ENCODE data around the gene KRT84.

KRT84 gene

DNA sequence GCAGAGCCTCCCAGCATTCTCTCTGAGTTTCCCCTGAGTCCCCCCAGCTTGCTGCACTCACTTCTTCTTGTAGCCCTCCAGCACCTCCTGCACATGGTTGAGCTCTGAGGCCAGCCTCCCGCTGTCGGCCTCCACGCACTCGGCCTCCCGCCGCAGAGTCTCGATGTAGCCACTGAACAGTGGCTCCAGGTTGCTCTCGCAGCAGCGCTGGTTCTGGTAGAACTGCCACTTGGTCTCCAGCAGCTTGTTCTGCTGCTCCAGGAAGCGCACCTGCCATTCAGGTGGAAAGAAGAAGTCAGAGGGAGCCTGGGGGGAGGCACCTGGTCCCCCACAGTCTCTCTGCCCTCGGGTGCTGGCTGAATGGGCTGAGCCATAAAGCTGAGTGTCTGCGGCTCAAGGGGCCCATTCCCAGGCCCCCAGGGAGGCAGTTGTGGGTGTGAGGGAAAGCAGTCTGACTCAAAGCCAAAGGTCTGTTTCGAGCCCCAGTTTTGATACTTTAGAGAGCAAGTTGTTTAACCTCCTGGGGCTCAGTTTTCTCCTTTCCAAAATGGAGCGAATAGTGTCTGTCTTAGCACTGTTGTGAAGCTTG lies 20.5 kb downstream of the KRT84 start:
- no peaks in the 10 kb centered on the region for H3K9me3 ChIP-seq (ENCODE audit: control insufficient read depth, insufficient read depth, low read length)
- no peaks in the 10 kb centered on the region for H3K4me1 ChIP-seq (ENCODE audit: insufficient read depth, low read length)
- no peaks in the 10 kb centered on the region for H3K36me3 ChIP-seq (ENCODE audit: insufficient read depth, low read length)
- no peak overlapping the region for H3K9ac ChIP-seq (ENCODE audit: low read depth, low read length)

DNA sequence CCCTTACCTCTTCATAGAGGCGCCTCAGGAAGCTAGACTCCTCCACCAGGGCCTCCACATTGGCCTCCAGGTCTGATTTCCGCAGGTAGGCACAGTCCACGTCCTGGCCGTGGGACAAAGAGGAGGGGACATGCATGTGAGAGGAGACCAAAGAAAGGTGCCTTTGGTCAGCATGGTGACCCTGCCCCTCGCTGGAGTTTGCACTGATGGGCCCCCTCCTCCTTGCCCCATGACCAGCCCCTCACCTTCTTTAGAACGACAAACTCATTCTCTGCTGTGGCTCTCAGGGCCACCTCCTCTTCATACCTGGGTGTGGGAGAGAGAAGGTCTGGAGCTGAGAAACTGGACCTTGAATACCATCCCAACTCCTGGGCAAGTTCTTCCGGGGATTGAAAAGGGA lies 21.4 kb downstream of the KRT84 start:
- Histone ChIP-seq H3K9me3 (ENCODE audit: control insufficient read depth, insufficient read depth, low read length) (no peaks in the 10 kb centered on the region), H3K9ac (ENCODE audit: low read depth, low read length) (no peak overlapping the region), H3K4me1 (ENCODE audit: insufficient read depth, low read length) (no peaks in the 10 kb centered on the region), H3K36me3 (ENCODE audit: insufficient read depth, low read length) (no peaks in the 10 kb centered on the region)

DNA sequence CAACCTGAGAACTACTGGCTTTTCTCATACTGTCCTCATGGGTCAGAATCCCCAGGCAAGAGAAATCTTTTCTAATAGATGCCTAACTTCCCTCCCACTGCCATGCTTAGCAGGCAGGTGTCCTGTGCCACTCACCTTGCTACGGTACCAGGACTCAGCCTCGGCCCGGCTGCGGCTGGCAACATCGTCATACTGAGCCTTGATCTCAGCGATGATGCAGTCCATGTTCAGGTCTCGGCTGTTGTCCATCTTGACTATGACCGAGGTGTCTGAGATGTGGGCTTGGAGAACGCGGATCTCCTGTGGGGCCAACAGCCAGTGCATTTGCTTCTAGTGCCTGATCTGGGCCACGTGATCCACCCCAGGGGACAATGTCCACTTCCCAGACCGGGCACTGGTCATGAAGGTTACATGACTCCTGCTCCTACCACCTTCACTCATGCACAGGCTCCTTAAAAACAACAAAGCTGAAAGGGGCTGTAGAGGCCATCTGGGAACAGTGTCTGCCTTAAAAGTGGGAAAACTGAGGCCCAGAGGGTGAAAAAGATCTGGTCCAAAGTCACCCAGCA lies 22.3 kb downstream of the KRT84 start:
- no peaks in the 10 kb centered on the region for H3K9me3 ChIP-seq (ENCODE audit: control insufficient read depth, insufficient read depth, low read length)
- H3K36me3 ChIP-seq (ENCODE audit: insufficient read depth, low read length), result no peaks in the 10 kb centered on the region
- H3K9ac ChIP-seq (ENCODE audit: low read depth, low read length), result no peak overlapping the region
- no peaks in the 10 kb centered on the region for H3K4me1 ChIP-seq (ENCODE audit: insufficient read depth, low read length)

- no peaks in the 10 kb centered on the region for H3K9me3 ChIP-seq (ENCODE audit: control insufficient read depth, insufficient read depth, low read length)
- H3K36me3 ChIP-seq (ENCODE audit: insufficient read depth, low read length), result no peaks in the 10 kb centered on the region
Measured at GRCh38 chr12:52362118-52362726, 23.2 kb downstream of the KRT84 start.

GRCh38 chr12:52361553-52361952 lies 23.9 kb downstream of the KRT84 start:
- Histone ChIP-seq H3K4me1 (ENCODE audit: insufficient read depth, low read length) (no peaks in the 10 kb centered on the region), H3K9me3 (ENCODE audit: control insufficient read depth, insufficient read depth, low read length) (no peaks in the 10 kb centered on the region), H3K9ac (ENCODE audit: low read depth, low read length) (no peak overlapping the region), H3K36me3 (ENCODE audit: insufficient read depth, low read length) (no peaks in the 10 kb centered on the region)

More at GRCh38 chr12:52362118-52362726, 23.2 kb downstream of the KRT84 start:
- Histone ChIP-seq H3K9ac (ENCODE audit: low read depth, low read length) (no peak overlapping the region), H3K4me1 (ENCODE audit: insufficient read depth, low read length) (no peaks in the 10 kb centered on the region)

GRCh38 chr12:52360663-52361271 lies 24.7 kb downstream of the KRT84 start:
- H3K4me1 ChIP-seq (ENCODE audit: insufficient read depth, low read length), result no peaks in the 10 kb centered on the region
- no peak overlapping the region for H3K9ac ChIP-seq (ENCODE audit: low read depth, low read length)
- no peaks in the 10 kb centered on the region for H3K36me3 ChIP-seq (ENCODE audit: insufficient read depth, low read length)
- H3K9me3 ChIP-seq (ENCODE audit: control insufficient read depth, insufficient read depth, low read length), result no peaks in the 10 kb centered on the region

DNA sequence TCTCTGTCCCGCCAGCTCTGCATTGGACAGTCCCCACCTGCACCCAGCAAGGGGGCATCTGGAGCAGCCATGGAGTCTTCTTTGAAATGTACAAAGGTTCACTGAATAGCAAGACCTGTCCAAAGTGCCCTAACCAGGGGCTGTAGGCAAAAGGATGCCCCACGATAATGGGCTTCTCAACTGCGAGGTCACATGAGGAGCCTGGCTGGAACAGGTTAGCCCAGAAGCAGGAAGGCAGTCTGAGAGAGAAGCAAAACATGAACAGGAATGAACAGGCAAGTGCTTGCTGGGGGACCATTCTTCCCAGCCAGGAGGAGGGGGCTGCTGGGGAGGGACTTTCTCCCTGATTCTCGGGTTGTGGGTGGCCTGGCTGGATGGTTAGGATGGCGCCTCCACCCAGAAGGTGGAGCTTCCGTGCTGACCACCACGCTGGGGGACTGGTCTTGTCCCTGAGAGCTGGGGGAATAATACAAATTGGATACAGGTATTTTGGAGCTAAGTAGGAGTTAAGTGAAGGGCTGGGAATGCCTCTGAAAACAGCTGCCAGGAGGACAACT lies 25.3 kb downstream of the KRT84 start:
- H3K9ac ChIP-seq (ENCODE audit: low read depth, low read length), result no peak overlapping the region
- H3K4me1 ChIP-seq (ENCODE audit: insufficient read depth, low read length), result no peaks in the 10 kb centered on the region
- H3K36me3 ChIP-seq (ENCODE audit: insufficient read depth, low read length), result no peaks in the 10 kb centered on the region
- H3K9me3 ChIP-seq (ENCODE audit: control insufficient read depth, insufficient read depth, low read length), result no peaks in the 10 kb centered on the region

DNA sequence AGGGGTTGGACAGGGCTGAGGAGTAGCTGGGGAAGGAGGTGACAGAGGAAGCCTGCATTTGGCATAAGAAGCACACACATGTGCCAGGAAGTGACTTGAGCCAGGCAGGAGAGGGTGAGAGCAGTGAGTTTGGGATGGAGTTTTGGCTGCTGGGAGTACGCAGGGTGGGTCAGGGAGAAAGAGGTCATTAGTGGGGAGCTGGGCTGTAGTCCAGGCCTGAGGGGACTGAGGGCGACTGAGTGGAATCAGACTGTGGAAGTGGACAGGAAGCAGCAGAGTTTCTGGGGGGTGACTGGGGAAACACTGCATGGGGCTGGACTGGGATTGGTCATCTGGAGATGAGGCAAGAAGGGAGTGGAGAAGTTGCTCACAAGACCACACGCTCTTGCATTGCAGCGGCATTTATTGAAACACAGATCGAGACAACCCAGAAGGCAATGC lies 25.8 kb downstream of the KRT84 start:
- H3K36me3 ChIP-seq (ENCODE audit: insufficient read depth, low read length), result no peaks in the 10 kb centered on the region
- H3K9ac ChIP-seq (ENCODE audit: low read depth, low read length), result no peak overlapping the region
- H3K4me1 ChIP-seq (ENCODE audit: insufficient read depth, low read length), result no peaks in the 10 kb centered on the region
- no peaks in the 10 kb centered on the region for H3K9me3 ChIP-seq (ENCODE audit: control insufficient read depth, insufficient read depth, low read length)

- Histone ChIP-seq H3K36me3 (ENCODE audit: insufficient read depth, low read length) (no peaks in the 10 kb centered on the region), H3K9me3 (ENCODE audit: control insufficient read depth, insufficient read depth, low read length) (no peaks in the 10 kb centered on the region), H3K9ac (ENCODE audit: low read depth, low read length) (no peak overlapping the region), H3K4me1 (ENCODE audit: insufficient read depth, low read length) (no peaks in the 10 kb centered on the region)
Measured at GRCh38 chr12:52358575-52359350, 26.7 kb downstream of the KRT84 start.

- Histone ChIP-seq H3K4me1 (ENCODE audit: insufficient read depth, low read length) (no peaks in the 10 kb centered on the region), H3K9me3 (ENCODE audit: control insufficient read depth, insufficient read depth, low read length) (no peaks in the 10 kb centered on the region), H3K9ac (ENCODE audit: low read depth, low read length) (no peak overlapping the region), H3K36me3 (ENCODE audit: insufficient read depth, low read length) (no peaks in the 10 kb centered on the region)
Measured at GRCh38 chr12:52356762-52357580, 28.5 kb downstream of the KRT84 start.

GRCh38 chr12:52356031-52356761 lies 29.3 kb downstream of the KRT84 start:
- no peaks in the 10 kb centered on the region for H3K36me3 ChIP-seq (ENCODE audit: insufficient read depth, low read length)
- H3K9me3 ChIP-seq (ENCODE audit: control insufficient read depth, insufficient read depth, low read length), result no peaks in the 10 kb centered on the region
- H3K9ac ChIP-seq (ENCODE audit: low read depth, low read length), result no peak overlapping the region
- no peaks in the 10 kb centered on the region for H3K4me1 ChIP-seq (ENCODE audit: insufficient read depth, low read length)

DNA sequence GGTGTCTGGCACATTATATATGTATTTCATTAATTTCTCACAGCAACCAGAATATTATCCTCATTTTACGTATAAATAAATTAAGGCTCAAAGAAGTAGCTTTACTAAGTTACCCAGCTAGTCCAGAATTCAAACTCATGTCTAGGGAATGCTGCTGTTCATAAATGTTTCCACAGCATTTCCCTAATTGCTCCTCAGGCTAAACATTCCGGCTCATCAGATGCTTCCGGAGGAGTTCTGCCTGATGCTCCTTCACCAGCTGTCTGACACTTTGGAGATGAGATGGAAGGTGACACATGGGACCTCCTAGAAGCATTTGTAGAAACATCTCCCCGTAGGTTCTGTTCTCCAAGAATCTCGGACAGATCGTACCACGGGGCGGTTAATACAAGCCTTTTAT lies 30.3 kb downstream of the KRT84 start:
- Histone ChIP-seq H3K9me3 (ENCODE audit: control insufficient read depth, insufficient read depth, low read length) (no peaks in the 10 kb centered on the region), H3K4me1 (ENCODE audit: insufficient read depth, low read length) (no peaks in the 10 kb centered on the region), H3K36me3 (ENCODE audit: insufficient read depth, low read length) (no peaks in the 10 kb centered on the region), H3K9ac (ENCODE audit: low read depth, low read length) (no peak overlapping the region)

DNA sequence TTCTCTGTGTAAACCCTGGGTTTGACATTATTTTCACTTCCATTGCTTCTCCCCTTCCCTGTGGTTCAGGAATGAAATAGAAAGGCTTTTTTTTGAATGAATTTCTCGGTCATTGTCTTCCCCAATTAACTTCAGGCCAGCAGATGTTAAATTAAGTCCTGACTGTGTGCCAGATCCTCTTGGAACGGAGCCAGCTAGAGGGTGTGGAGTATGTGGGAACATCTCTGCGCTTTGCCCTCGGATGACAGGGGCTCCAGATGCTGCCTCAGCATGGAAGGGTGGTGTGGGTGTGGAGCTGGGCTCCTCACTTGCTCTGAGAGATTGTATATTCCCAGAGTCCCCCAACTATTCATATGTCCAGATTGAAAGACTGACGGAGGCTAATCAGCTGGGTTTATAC lies 31.3 kb downstream of the KRT84 start:
- no peaks in the 10 kb centered on the region for H3K36me3 ChIP-seq (ENCODE audit: insufficient read depth, low read length)
- no peaks in the 10 kb centered on the region for H3K4me1 ChIP-seq (ENCODE audit: insufficient read depth, low read length)
- H3K9ac ChIP-seq (ENCODE audit: low read depth, low read length), result no peak overlapping the region
- H3K9me3 ChIP-seq (ENCODE audit: control insufficient read depth, insufficient read depth, low read length), result no peaks in the 10 kb centered on the region
